SKM-1 treated with dmso at 0.1 percent for 144 hours (cell line): ENCODE data around the gene ZNF518A.

Experiments
- DNase-seq: peaks from one replicate; lab custom pipeline; 2025; ENCODE audit not compliant: unreplicated experiment; lab: John Stamatoyannopoulos, UW

Gene ZNF518A

GRCh38 chr10:96129387-96130325 is at the start of gene ZNF518A:
ZNF518A (plus strand) TSS chr10:96130297; CDS start chr10:96156323, 26,026 bp downstream.
- DNase-seq = peak; percentile 90

- DNase-seq = no peak
Observed at GRCh38 chr10:96082153-96082552, 47.9 kb upstream of the ZNF518A start.

GRCh38 chr10:96082748-96083147 is 47.3 kb upstream of the ZNF518A start:
- DNase-seq = no peak

- no peak for DNase-seq
Observed at GRCh38 chr10:96089116-96089515, 41.0 kb upstream of the ZNF518A start.

- peak; percentile 85 for DNase-seq
Observed at GRCh38 chr10:96089670-96090462, 40.2 kb upstream of the ZNF518A start.

- no peak for DNase-seq
Observed at GRCh38 chr10:96090463-96090800, 39.7 kb upstream of the ZNF518A start.

GRCh38 chr10:96092999-96093767 is 36.9 kb upstream of the ZNF518A start:
- DNase-seq = no peak

- DNase-seq = no peak
Observed at GRCh38 chr10:96093948-96094347, 36.1 kb upstream of the ZNF518A start.

GRCh38 chr10:96096958-96097357 is 33.1 kb upstream of the ZNF518A start:
- DNase-seq = peak; percentile 32

GRCh38 chr10:96097865-96098264 is 32.2 kb upstream of the ZNF518A start:
- no peak for DNase-seq

- no peak for DNase-seq
Observed at GRCh38 chr10:96107623-96108038, 22.5 kb upstream of the ZNF518A start.

GRCh38 chr10:96112531-96112930 is 17.6 kb upstream of the ZNF518A start:
- no peak for DNase-seq

- DNase-seq = no peak
Observed at GRCh38 chr10:96118604-96119450, 11.3 kb upstream of the ZNF518A start.

- DNase-seq = no peak
Observed at GRCh38 chr10:96122824-96123223, 7.3 kb upstream of the ZNF518A start.

- DNase-seq = peak; percentile 89
Observed at GRCh38 chr10:96124230-96125141, 5.6 kb upstream of the ZNF518A start.

GRCh38 chr10:96125142-96125515 is 5.0 kb upstream of the ZNF518A start:
- peak; percentile 51 for DNase-seq

- peak; percentile 85 for DNase-seq
Observed at GRCh38 chr10:96130326-96130995, 364 bp downstream of the ZNF518A start.

GRCh38 chr10:96131621-96132020 is 1.5 kb downstream of the ZNF518A start:
- DNase-seq = no peak

GRCh38 chr10:96133135-96133534 is 3.0 kb downstream of the ZNF518A start:
- DNase-seq = no peak
